Inflammatory macrophage treated with lipopolysaccharide for 4 hours (primary cell): ENCODE measurements around the gene PES1.
A peak's percentile ranks its signal among the peaks of the same experiment; 100 is the strongest.
"Not testable (repeated sequence)": the region's sequence is repeated elsewhere in the genome, so short reads cannot be mapped to it uniquely, and the experiment has no call there.

Experiments
- DNase-seq: peaks from one replicate; pipeline ENCODE4 v3.0.0-alpha.2; 2020

The PES1 gene

DNA sequence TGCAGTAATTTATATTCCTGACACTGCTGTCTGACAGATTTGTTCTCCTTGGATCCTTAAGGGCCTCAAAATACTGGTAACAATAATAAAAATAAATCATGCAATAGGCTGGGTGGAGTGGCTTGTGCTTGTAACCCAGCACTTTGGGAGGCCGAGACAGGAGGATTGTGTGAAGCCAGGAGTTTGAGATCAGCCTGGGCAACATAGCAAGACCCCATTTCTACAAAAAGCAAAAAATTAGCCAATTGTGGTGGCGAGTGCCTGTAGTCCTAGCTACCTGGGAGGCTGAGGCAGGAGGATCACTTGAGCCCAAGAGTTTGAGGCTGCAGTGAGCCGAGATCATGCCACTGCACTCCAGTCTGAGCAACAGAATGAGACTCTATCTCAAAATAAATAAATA, 39.9 kb downstream of the PES1 start:
- not testable (repeated sequence) for DNase-seq

DNA sequence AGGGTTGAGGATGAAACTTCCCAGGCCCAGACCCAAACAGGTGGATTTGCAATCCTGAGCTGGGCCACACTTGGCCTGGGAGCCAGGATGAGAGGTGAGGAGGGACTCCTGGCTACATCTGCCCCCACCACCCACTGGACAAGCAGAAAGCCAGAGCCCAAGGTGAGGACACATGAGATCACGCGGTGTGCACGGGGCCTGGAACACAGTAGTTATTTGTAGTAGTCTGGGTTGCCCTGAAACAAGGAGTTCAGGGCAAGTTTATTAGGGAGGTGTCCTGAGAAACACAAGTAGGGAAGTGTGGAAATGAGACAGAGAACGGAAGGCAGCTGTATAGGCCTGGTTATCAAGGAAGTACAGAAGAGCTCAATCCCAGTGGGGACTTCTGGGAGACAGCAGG, 44.5 kb downstream of the PES1 start:
- no peak for DNase-seq

DNA sequence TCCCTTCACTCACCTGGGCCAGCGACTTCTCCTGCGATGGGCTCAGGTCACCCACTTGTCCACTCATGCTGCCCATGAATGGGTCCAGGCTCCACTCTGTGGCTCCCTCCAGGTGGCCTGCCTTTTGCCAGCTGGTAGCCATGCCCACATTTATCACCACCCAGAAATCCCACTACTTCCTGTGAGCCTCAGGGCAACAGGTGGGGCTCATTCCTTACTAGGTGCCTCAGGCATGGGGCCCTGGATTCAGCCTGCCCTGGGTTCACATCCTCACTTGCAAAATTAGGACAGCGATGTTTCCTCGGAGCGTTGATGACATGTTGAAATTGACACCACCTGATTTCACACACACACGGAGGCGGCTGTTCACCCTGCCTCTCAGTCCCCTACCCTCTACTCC, 45.1 kb downstream of the PES1 start, which contains the start of gene SEC14L6:
SEC14L6 (minus strand) TSS at position 126 of the 400 bp plus-strand sequence; CDS start at position 67, 59 bp downstream.
- no peak for DNase-seq

DNA sequence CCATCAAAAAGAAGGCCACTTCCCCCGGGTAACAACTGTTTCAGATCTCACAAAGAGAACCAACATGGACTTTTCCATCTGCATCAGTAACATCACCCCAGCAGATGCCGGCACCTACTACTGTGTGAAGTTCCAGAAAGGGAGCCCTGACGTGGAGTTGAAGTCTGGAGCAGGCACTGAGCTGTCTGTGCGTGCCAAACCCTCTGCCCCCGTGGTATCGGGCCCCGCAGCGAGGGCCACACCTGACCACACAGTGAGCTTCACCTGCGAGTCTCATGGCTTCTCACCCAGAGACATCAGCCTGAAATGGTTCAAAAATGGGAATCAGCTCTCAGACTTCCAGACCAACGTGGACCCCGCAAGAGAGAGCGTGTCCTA, 48.9 kb downstream of the PES1 start:
- DNase-seq = no peak

DNA sequence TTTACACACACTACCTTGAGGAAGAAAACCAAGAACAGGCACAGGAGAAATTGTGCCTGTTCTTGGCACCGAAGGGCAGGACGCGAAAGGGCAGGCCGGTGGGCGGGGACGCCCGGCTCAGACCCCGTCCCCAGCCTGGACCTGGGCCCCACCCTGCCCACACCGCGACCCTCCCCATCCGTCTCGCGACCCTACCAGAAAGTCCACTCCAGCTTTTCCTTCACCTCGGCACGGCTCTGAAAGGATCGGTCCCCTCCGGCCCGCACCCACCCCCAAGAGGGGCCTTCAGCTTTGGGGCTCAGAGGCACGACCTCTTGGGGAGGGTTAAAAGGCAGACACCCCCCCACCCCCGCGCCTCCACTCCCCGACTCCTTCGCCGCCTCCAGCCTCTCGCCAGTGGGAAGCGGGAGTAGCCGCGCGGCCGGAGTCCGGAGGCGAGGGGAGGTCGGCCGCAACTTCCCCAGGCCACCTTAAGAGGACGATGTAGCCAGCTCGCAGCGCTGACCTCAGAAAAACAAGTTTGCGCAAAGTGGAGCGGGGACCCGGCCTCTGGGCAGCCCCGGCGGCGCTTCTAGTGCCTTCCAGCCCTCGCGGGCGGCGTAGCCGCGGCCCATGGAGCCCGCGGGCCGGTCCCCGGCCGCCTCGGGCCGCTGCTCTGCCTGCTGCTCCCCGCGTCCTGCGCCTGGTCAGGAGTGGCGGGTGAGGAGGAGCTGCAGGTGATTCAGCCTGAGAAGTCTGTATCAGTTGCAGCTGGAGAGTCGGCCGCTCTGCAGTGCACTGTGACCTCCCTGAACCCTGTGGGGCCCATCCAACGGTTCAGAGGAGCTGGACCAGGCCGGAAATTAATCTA, 49.5 kb downstream of the PES1 start:
- DNase-seq = peak; percentile 14

DNA sequence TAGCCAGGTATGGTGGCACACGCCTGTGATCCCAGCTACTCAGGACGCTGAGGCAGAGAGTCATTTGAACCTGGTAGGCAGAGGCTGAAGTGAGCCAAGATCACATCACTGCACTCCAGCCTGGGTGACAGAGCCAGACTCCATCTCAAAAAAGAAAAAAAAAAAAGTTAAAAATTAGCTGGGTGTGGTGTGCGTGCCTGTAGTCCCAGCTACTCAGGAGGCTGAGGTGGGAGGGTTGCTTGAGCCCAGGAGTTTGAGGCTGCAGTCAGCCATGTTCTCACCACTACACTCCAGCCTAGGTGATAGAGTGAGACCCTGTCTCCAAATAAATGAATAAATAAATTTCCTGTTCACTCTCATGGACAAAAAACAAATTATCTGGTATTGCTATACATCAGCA, 50.2 kb downstream of the PES1 start:
- not testable (repeated sequence) for DNase-seq

DNA sequence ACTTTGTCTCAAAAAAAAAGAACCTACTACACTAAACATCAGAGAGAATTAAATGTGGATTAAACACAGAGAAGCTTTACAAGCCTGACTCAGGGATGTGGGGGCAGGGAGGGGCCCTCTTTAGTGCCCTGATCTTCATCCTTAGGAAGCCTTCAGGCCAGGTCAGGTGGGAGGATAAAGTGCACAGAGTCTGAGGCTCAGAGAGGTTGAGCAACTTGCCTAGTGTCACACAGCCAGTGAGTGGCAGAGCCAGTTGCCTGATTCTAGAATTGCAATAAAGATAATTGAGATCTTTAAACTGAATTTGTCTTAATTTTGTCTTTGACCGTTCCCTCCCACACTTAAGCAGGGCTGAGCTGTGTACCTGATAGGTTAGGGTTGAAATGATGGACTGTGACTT, 52.3 kb downstream of the PES1 start:
- no peak for DNase-seq

DNA sequence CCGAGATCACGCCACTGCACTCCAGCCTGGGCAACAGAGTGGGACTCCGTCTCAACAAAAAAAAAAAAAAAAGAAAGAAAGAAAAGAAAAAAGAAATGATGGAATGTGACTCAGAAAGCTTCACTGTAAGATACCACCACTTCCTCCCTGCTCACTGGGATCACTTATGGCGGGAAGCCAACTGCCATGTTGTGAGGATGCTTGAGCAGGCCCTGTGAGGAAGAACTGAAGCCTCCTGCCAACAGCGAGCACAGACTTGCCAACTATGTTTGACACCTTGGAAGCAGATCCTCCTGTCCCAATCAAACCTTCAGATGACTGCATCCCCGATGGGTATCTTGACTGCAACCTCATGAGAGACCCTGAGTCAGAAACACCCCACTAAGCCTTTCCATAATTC, 53.4 kb downstream of the PES1 start:
- no peak for DNase-seq

DNA sequence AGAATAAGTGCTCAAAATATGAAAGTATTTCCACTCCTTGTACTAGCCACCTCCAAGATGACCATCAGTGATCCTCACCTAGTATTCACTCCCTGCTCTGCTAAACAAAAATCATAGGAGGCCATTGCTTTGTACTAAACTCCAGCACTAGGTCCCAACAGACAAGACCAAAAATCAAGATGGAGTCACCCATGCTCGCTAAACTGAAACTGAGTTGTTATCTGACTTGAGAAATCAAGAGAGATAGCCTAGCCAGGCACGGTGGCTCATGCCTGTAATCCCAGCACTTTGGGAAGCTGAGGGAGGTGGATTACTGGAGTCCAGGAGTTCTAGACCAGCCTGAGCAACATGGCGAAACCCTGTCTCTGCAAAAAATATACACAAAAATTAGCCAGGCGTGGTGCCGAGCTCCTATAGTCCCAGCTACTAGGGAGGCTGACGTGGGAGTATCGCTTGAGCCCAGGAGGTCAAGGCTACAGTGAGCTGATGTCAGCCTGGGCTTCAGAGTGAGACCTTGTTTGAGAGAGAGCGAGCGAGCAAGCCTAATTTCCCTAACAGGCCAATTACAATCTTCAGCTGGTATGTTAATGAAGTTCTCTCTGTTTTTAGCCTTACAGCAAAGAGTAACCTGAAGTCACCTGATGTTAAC, 54.5 kb downstream of the PES1 start:
- DNase-seq = no peak

DNA sequence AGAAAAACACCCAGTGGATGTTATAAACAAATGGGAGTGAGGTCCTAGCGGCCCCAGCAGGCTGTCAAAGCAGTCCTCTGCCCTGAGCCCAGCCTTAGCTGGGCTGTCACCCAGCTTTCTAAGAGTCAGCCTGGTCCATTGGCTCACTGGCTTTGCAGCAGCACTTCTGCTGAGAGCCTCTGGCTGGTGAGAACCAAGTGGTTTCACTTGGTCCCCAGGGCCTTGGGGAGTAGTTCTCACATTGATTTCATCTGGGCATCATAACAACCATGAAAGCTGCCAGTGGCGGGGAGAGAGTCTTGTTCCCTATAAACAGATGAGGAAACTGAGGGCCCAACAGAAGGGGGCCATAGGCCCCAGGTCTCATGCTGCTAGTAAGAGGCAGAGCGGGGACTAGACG, 56.5 kb downstream of the PES1 start:
- DNase-seq = no peak

DNA sequence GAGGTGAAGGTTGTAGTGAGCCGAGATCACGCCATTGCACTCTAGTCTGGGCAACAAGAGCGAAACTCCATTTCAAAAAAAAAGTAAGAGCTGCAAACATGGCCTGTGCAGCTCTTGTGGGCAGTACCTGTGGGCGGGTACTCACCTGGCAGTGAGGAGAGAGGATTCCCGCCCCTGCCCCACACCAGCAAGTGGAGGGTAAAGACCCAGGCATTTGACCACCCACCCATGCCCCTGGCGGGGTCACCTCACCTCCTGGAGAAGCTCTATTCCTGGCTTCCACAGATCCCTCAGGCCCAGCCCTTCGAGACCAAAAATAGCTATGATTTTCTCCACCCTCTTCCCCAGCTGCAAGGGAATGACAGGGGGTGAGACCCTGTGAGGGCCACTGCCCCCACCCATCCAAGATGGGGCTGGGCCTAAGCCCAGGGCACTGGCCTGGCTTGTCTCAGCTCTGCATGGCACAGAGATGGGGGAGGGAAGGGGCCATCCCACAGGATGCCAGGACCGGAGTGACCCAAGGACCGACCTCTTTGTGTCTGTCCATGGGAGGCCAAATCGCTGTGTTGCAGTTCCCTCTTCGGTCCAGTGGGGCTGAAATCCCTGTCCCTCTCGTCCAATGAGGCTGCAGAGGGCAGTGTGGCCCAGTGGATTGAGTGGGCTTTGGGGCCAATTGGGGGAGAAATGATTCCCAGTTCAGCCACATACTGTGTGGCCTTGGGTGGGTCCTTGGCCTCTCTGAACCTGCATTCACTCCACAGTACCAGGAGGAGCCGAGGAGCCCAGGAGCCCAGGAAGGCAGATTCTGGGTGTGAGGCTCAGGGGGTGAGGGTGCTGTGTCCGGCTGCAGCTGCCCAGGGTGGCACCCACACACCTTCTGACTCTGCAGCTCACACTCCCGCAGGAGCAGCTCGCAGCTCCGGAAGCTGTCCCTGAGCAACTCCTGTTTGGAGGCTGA, 59.8 kb downstream of the PES1 start:
- DNase-seq = no peak

DNA sequence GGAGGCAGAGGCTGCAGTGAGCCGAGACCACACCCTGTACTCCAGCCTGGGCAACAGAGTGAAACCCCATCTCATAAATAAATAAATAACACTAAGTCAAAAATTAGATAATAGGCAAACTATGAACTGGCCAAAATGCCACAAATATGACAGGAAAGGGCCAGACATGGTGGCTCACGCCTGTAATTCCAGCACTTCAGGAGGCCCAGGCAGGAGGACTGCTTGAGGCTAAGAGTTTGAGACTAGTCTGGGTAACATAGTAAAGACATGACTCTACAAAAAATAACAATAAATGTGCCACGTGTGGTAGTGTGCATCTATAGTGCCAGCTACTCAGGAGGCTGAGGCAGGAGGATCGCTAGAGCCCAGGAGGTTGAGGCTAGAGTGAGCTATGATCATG, 65.1 kb downstream of the PES1 start:
- DNase-seq = no peak
